H1 (cell line): Measurements from ENCODE around the gene CYP2J2. TPM values are rescaled to one million over a fixed set of nuclear protein-coding genes. Genes with fewer than 3 reads are reported as not detected.

ENCODE experiments used
- CTCF ChIA-PET: fragments of 300-600 bp; sonication (Branson Sonifier 250); formaldehyde crosslinking; loops from one replicate; lab custom pipeline; 2021; ENCODE audit not compliant: partially characterized antibody; lab: Charles Lee
- POLR2A ChIA-PET: fragments of 300-600 bp; sonication (Branson Sonifier 250); formaldehyde crosslinking; loops from one replicate; lab custom pipeline; 2021; ENCODE audit warnings: inconsistent platforms; ENCODE audit not compliant: partially characterized antibody; lab: Charles Lee
- DNase-seq, 2 experiments: peaks; one replicate each; pipeline versions ENCODE4 v3.0.0 to v3.0.0-alpha.2; 2010 to 2022; ENCODE audit warnings: low spot score in 2 of 2, low read depth in 1 of 2, mixed read lengths in 1 of 2
- FAIRE-seq: peaks from 2 replicates; lab custom pipeline; 2011; peaks lifted over from hg19 to GRCh38; lab: Jason Lieb, UNC
- H2AFZ ChIP-seq: 2 replicates; pipeline ENCODE4 v1.8.1; 2012; ENCODE audit warnings: low read length, inconsistent platforms
- H2AK5ac ChIP-seq: 2 replicates; pipeline ENCODE4 v1.6.1; 2013; ENCODE audit warnings: low read depth, low read length
- H2BK120ac ChIP-seq: replicated peaks from 2 replicates; pipeline ENCODE3; 2013; ENCODE audit warnings: low read depth, low read length, inconsistent platforms
- H2BK12ac ChIP-seq: 2 replicates; pipeline ENCODE4 v1.6.1; 2013; ENCODE audit warnings: low read depth, low read length
- H2BK15ac ChIP-seq: 2 replicates; pipeline ENCODE4 v1.6.1; 2013; ENCODE audit warnings: low read length
- H2BK20ac ChIP-seq: 2 replicates; pipeline ENCODE4 v1.6.1; 2013; ENCODE audit warnings: low read length
- H2BK5ac ChIP-seq: 2 replicates; pipeline ENCODE4 v1.6.1; 2013; ENCODE audit warnings: low read depth, low read length
- H3K14ac ChIP-seq: 2 replicates; pipeline ENCODE4 v1.6.1; 2013; ENCODE audit warnings: inconsistent platforms; ENCODE audit not compliant: insufficient read length
- H3K18ac ChIP-seq: 2 replicates; pipeline ENCODE4 v1.6.1; 2013; ENCODE audit warnings: low read length; ENCODE audit errors: extremely low read depth
- H3K23ac ChIP-seq: 2 replicates; pipeline ENCODE4 v1.6.1; 2013; ENCODE audit warnings: inconsistent platforms; ENCODE audit not compliant: insufficient read length
- H3K23me2 ChIP-seq: 2 replicates; pipeline ENCODE4 v1.6.1; 2013; ENCODE audit warnings: low read depth, low read length
- H3K27ac ChIP-seq: 2 replicates; pipeline ENCODE4 v1.6.1; 2011; ENCODE audit warnings: low read depth, low read length, inconsistent platforms
- H3K27me3 ChIP-seq, 4 experiments: replicated peaks in 1 of 4; 1 replicate in 1 of 4; 2 replicates in 3 of 4; pipeline versions ENCODE4 v1.6.1 to v1.8.1; 2011 to 2013; ENCODE audit warnings: low read length in 3 of 4, mild to moderate bottlenecking in 3 of 4, inconsistent platforms in 2 of 4, mixed read lengths in 2 of 4, moderate library complexity in 1 of 4; ENCODE audit not compliant: control insufficient read depth in 3 of 4, insufficient read depth in 3 of 4; ENCODE audit errors: extremely low read depth in 1 of 4
- H3K36me3 ChIP-seq, 4 experiments: 2 replicates each; pipeline versions ENCODE4 v1.6.1 to v1.8.1; 2011 to 2013; ENCODE audit warnings: mild to moderate bottlenecking in 4 of 4, low read length in 3 of 4, moderate library complexity in 2 of 4, control low read depth in 1 of 4, inconsistent platforms in 1 of 4; ENCODE audit not compliant: insufficient read depth in 4 of 4, control insufficient read depth in 2 of 4
- H3K4ac ChIP-seq: replicated peaks from 2 replicates; pipeline ENCODE3; 2013; ENCODE audit warnings: low read length, low read depth, mixed read lengths, inconsistent platforms; ENCODE audit not compliant: insufficient read length
- H3K4me1 ChIP-seq, 4 experiments: replicated peaks in 1 of 4; 1 replicate in 1 of 4; 2 replicates in 3 of 4; pipeline versions ENCODE4 v1.6.1 to v1.8.1; 2011 to 2013; ENCODE audit warnings: low read length in 3 of 4, inconsistent platforms in 2 of 4, mixed read lengths in 1 of 4; ENCODE audit not compliant: insufficient read depth in 4 of 4, control insufficient read depth in 3 of 4
- H3K4me2 ChIP-seq, 2 experiments: 2 replicates each; pipeline versions ENCODE4 v1.6.1 to v1.8.1; 2011 to 2013; ENCODE audit warnings: low read depth in 2 of 2, low read length in 2 of 2, control low read depth in 1 of 2, inconsistent platforms in 1 of 2, mild to moderate bottlenecking in 1 of 2; ENCODE audit not compliant: insufficient read depth in 1 of 2
- H3K4me3 ChIP-seq, 4 experiments: fragments of 200-600, 300-600 bp in 1 of 4; sonication (generic), shearing (Covaris generic), sonication (Bioruptor Twin) in 1 of 4; 2 replicates each; pipeline versions ENCODE4 v1.5.1 to v1.8.1; 2011 to 2016; ENCODE audit warnings: low read length in 4 of 4, low read depth in 3 of 4, control low read depth in 2 of 4, inconsistent platforms in 2 of 4, mild to moderate bottlenecking in 2 of 4, mixed read lengths in 1 of 4, moderate library complexity in 1 of 4; ENCODE audit not compliant: insufficient read depth in 2 of 4; ENCODE audit errors: extremely low read depth in 1 of 4
- H3K56ac ChIP-seq: replicated peaks from 2 replicates; pipeline ENCODE3; 2013; ENCODE audit warnings: low read depth, mild to moderate bottlenecking, mixed read lengths, low read length, inconsistent platforms; ENCODE audit not compliant: insufficient read length
- H3K79me1 ChIP-seq: 2 replicates; pipeline ENCODE4 v1.6.1; 2013; ENCODE audit warnings: low read depth, low read length, control low read depth
- H3K79me2 ChIP-seq, 2 experiments: 2 replicates each; pipeline versions ENCODE4 v1.6.1 to v1.8.1; 2012 to 2013; ENCODE audit warnings: low read length in 2 of 2, mild to moderate bottlenecking in 2 of 2, inconsistent platforms in 1 of 2; ENCODE audit not compliant: insufficient read depth in 2 of 2, control insufficient read depth in 1 of 2
- H3K9ac ChIP-seq, 4 experiments: replicated peaks in 1 of 4; 1 replicate in 1 of 4; 2 replicates in 3 of 4; pipeline versions ENCODE4 v1.6.1 to v1.8.1; 2011 to 2013; ENCODE audit warnings: low read depth in 3 of 4, low read length in 3 of 4, control low read depth in 2 of 4, mild to moderate bottlenecking in 2 of 4, moderate library complexity in 2 of 4, inconsistent platforms in 1 of 4; ENCODE audit errors: extremely low read depth in 1 of 4
- H3K9me3 ChIP-seq, 2 experiments: 2 replicates each; pipeline versions ENCODE4 v1.6.1 to v1.8.1; 2012 to 2013; ENCODE audit warnings: mild to moderate bottlenecking in 2 of 2, moderate library complexity in 2 of 2, control low read depth in 1 of 2, inconsistent platforms in 1 of 2, low read depth in 1 of 2, low read length in 1 of 2, mixed read lengths in 1 of 2; ENCODE audit not compliant: insufficient read depth in 2 of 2
- H4K20me1 ChIP-seq, 2 experiments: replicated peaks in 1 of 2; 2 replicates each; pipeline versions ENCODE3 to v1.8.1; 2011 to 2013; ENCODE audit warnings: inconsistent platforms in 2 of 2, low read length in 2 of 2, mild to moderate bottlenecking in 1 of 2; ENCODE audit not compliant: insufficient read depth in 2 of 2, control insufficient read depth in 1 of 2
- H4K5ac ChIP-seq: 2 replicates; pipeline ENCODE4 v1.6.1; 2013; ENCODE audit warnings: low read length, low read depth, mixed read lengths, inconsistent platforms; ENCODE audit not compliant: insufficient read length
- H4K8ac ChIP-seq: 2 replicates; pipeline ENCODE4 v1.8.0; 2013; ENCODE audit warnings: mild to moderate bottlenecking, moderate library complexity, low read length, inconsistent platforms; ENCODE audit not compliant: insufficient read depth; ENCODE audit errors: extremely low read depth
- H4K91ac ChIP-seq: replicated peaks from 2 replicates; pipeline ENCODE3; 2013; ENCODE audit warnings: low read length, mixed read lengths, inconsistent platforms; ENCODE audit not compliant: insufficient read length
- BCL11A ChIP-seq, 2 experiments: IDR thresholded peaks; one replicate each; pipeline ENCODE4 v1.6.1; 2011; ENCODE audit warnings: low read depth in 2 of 2, low read length in 2 of 2, mild to moderate bottlenecking in 2 of 2
- BRCA1 ChIP-seq: IDR thresholded peaks from 2 replicates; pipeline ENCODE4 v1.6.1; 2012; ENCODE audit warnings: low read depth, low read length, improper control_type of control experiment
- GABPA ChIP-seq: IDR thresholded peaks from 2 replicates; pipeline ENCODE4 v1.6.1; 2011; ENCODE audit warnings: mild to moderate bottlenecking, low read length, moderate library complexity, borderline replicate concordance; ENCODE audit not compliant: insufficient read depth
- GTF2F1 ChIP-seq: IDR thresholded peaks from 2 replicates; pipeline ENCODE4 v1.6.1; 2012; ENCODE audit warnings: low read depth, low read length, improper control_type of control experiment, borderline replicate concordance
- JUN ChIP-seq: IDR thresholded peaks from 2 replicates; pipeline ENCODE4 v1.6.1; 2011; ENCODE audit warnings: low read depth, mild to moderate bottlenecking, improper control_type of control experiment, low read length
- NANOG ChIP-seq: IDR thresholded peaks from 2 replicates; pipeline ENCODE4 v1.6.1; 2011; ENCODE audit warnings: low read length, low read depth, mild to moderate bottlenecking, inconsistent platforms; ENCODE audit not compliant: insufficient read depth, poor library complexity, severe bottlenecking
- PHF8 ChIP-seq: fragments of 200-600 bp; sonication (generic); conservative IDR thresholded peaks from 2 replicates; pipeline ENCODE4 v1.7.1; 2012; ENCODE audit warnings: low read depth, mild to moderate bottlenecking, inconsistent platforms, low read length, moderate library complexity
- POLR2A ChIP-seq, 2 experiments: IDR thresholded peaks; 1 replicate in 1 of 2; 2 replicates in 1 of 2; pipeline ENCODE4 v1.6.1; 2011; ENCODE audit warnings: low read depth in 2 of 2, low read length in 2 of 2, mild to moderate bottlenecking in 2 of 2; ENCODE audit errors: control extremely low read depth in 1 of 2
- RFX5 ChIP-seq: IDR thresholded peaks from 2 replicates; pipeline ENCODE4 v1.6.1; 2011; ENCODE audit warnings: low read depth, low read length, improper control_type of control experiment, borderline replicate concordance
- SIX5 ChIP-seq: IDR thresholded peaks from 2 replicates; pipeline ENCODE4 v1.6.1; 2011; ENCODE audit warnings: mild to moderate bottlenecking, low read depth, low read length
- SP2 ChIP-seq: IDR thresholded peaks from 2 replicates; pipeline ENCODE4 v1.6.1; 2012; ENCODE audit warnings: mild to moderate bottlenecking, low read length, inconsistent platforms
- SP4 ChIP-seq: IDR thresholded peaks from 2 replicates; pipeline ENCODE4 v1.6.1; 2012; ENCODE audit warnings: low read length, inconsistent platforms
- SRF ChIP-seq: IDR thresholded peaks from 2 replicates; pipeline ENCODE4 v1.6.1; 2011; ENCODE audit warnings: mild to moderate bottlenecking, low read depth, low read length, moderate library complexity
- TAF7 ChIP-seq: optimal IDR thresholded peaks from 2 replicates; pipeline ENCODE3; 2011; ENCODE audit warnings: low read depth, mild to moderate bottlenecking, inconsistent platforms, low read length, moderate library complexity, borderline replicate concordance
- WGBS, 2 experiments: shearing (Covaris generic) in 1 of 2; methylation state at CpG; one replicate each; pipeline versions ENCODE4 v1.1.6 to v1.1.7; 2013 to 2015; ENCODE audit warnings: low lambda C conversion rate in 2 of 2, mixed read lengths in 2 of 2, inconsistent platforms in 1 of 2, low coverage in 1 of 2, missing lambda C conversion rate in 1 of 2; ENCODE audit not compliant: insufficient replicate concordance in 2 of 2, insufficient coverage in 1 of 2, insufficient read length in 1 of 2; ENCODE audit errors: extremely low coverage in 1 of 2, missing lambda C conversion rate in 1 of 2; 5-methylcytosine and 5-hydroxymethylcytosine counted together
- polyA plus RNA-seq, 7 experiments: library from polyadenylated mRNA; depleted of rRNA in 3 of 7; stranded (reverse) in 5 of 7; unstranded in 2 of 7; fragments of >200 nt in 5 of 7; fragments of 200-250 nt in 2 of 7; gene quantifications; 1 replicate in 5 of 7; 2 replicates in 1 of 7; 4 replicates in 1 of 7; pipeline versions ENCODE4 v1.2.1 to v1.2.3, GENCODE V29; 2011 to 2013; ENCODE audit warnings: missing spikeins in 2 of 7, mixed read lengths in 2 of 7
- total RNA-seq: library from RNA; stranded (reverse); fragmentation: NEBNext Ultra II Directional; extraction: Animal tissue kit (Norgen Biotek cat#: 25700); gene quantifications from 2 replicates; pipeline ENCODE4 v1.2.1, GENCODE V29; 2021
- TF ChIP-seq, protein P1 (sequence below): IDR thresholded peaks from 2 replicates; pipeline ENCODE4 v1.6.1; 2011; ENCODE audit warnings: low read depth, mild to moderate bottlenecking, low read length; ENCODE audit not compliant: insufficient read depth

CYP2J2 gene
- total and polyA plus RNA-seq, 2 of the 8 experiments (the other 6 are each of a cell fraction or from before 2014, with no cell fraction given): 0.59 to 2.1 TPM

DNA sequence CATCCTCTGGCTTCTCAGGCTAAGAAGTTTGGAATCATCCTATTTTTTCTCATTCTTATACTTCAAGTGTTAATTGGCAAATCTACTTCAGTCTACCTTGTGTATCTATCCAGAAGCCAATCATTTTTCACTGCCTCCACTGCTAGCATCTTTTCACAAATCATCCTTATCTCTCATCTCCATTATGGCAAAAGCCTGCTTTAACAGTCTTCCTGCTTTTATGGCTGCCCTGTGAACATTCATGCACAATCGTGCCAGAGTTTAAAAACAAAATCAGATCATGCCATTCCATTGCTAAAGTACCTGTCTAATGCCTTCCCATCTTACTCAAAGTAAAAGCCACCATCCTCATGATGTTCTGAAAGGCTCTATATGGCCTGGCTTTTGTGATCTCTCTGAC lies 19.2 kb upstream of the CYP2J2 start:
- H2BK20ac ChIP-seq: no peak overlapping the region
- H2AK5ac ChIP-seq: no peak overlapping the region
- FAIRE-seq (no peak), DNase-seq (no peak)
- no peak overlapping the region for H2AFZ ChIP-seq
- no peak overlapping the region for H4K91ac ChIP-seq
- no peak overlapping the region for H4K5ac ChIP-seq
- no peak overlapping the region for H3K18ac ChIP-seq
- H3K4me1 ChIP-seq: no peaks in the 10 kb centered on the region
- H3K79me1 ChIP-seq: no peaks in the 10 kb centered on the region
- no peak overlapping the region for H3K4ac ChIP-seq
- H3K79me2 ChIP-seq: no peaks in the 10 kb centered on the region
- POLR2A ChIA-PET: no interaction called here
- H4K8ac ChIP-seq: no peak overlapping the region
- no peak overlapping the region for H3K4me2 ChIP-seq
- H2BK120ac ChIP-seq: no peak overlapping the region
- no peaks in the 10 kb centered on the region for H3K36me3 ChIP-seq
- no peak overlapping the region for H2BK15ac ChIP-seq
- H3K9ac ChIP-seq: no peak overlapping the region
- no peaks in the 10 kb centered on the region for H3K27me3 ChIP-seq
- H4K20me1 ChIP-seq: no peaks in the 10 kb centered on the region
- no peak overlapping the region for H3K4me3 ChIP-seq
- no peak overlapping the region for H3K14ac ChIP-seq
- CTCF ChIA-PET: interaction anchor here (0.5 to 15.9 kb wide), 11 partner anchors 15 to 861 kb away, joined by 3 to 323 read pairs (median 7); no protein-coding TSS in a partner anchor
- H3K23me2 ChIP-seq: no peaks in the 10 kb centered on the region
- H2BK12ac ChIP-seq: no peak overlapping the region
- H3K23ac ChIP-seq: no peak overlapping the region
- H3K9me3 ChIP-seq: no peaks in the 10 kb centered on the region
- H2BK5ac ChIP-seq: no peak overlapping the region
- H3K27ac ChIP-seq: no peak overlapping the region
- 89% methylated on average over 1 of the region's 1 CpG; no CpG with 5 or more reads in 1 of the 2 experiments for WGBS, 2 experiments
- H3K56ac ChIP-seq: no peak overlapping the region
- TF ChIP-seq PHF8 (no peak), RFX5 (no peak), SP4 (no peak), TAF7 (no peak), JUN (no peak), POLR2A (IDR thresholded peaks at IDR 0.05; ENCODE audit: control extremely low read depth in 1 of 2, low read depth in 2 of 2, low read length in 2 of 2) (no peak), SIX5 (no peak), BRCA1 (no peak), NANOG (no peak), GABPA (no peak), SRF (no peak), BCL11A (IDR thresholded peaks at IDR 0.05; ENCODE audit: low read depth in 2 of 2, low read length in 2 of 2) (no peak), SP2 (no peak), GTF2F1 (no peak)
- TF ChIP-seq, protein P1, sequence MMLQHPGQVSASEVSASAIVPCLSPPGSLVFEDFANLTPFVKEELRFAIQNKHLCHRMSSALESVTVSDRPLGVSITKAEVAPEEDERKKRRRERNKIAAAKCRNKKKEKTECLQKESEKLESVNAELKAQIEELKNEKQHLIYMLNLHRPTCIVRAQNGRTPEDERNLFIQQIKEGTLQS: no peak
